Skeletal muscle tissue (tissue), 4 donors: ENCODE data around the gene LRRK1. TPM values are rescaled to one million over a fixed set of nuclear protein-coding genes. Genes with fewer than 3 reads are reported as not detected.

Experiments
- H3K27ac ChIP-seq: one replicate; pipeline ENCODE4 v1.7.0; 2013; ENCODE audit warnings: mild to moderate bottlenecking, low read depth, low read length, inconsistent platforms
- H3K27me3 ChIP-seq, 3 donors: one replicate each; pipeline ENCODE4 v1.7.0; 2013; ENCODE audit warnings: low read length in 3 of 3; ENCODE audit not compliant: control insufficient read depth in 3 of 3, insufficient read depth in 3 of 3
- H3K36me3 ChIP-seq, 3 donors: one replicate each; pipeline ENCODE4 v1.7.0; 2013; ENCODE audit warnings: low read length in 3 of 3; ENCODE audit not compliant: control insufficient read depth in 3 of 3, insufficient read depth in 3 of 3
- H3K4me1 ChIP-seq, 3 donors: one replicate each; pipeline ENCODE4 v1.7.0; 2013; ENCODE audit warnings: low read length in 3 of 3, mild to moderate bottlenecking in 3 of 3; ENCODE audit not compliant: control insufficient read depth in 3 of 3, insufficient read depth in 3 of 3
- H3K4me3 ChIP-seq, 3 donors: one replicate each; pipeline ENCODE4 v1.7.0; 2013; ENCODE audit warnings: low read length in 3 of 3
- H3K9ac ChIP-seq, 3 donors: one replicate each; pipeline ENCODE4 v1.7.0; 2013; ENCODE audit warnings: low read length in 3 of 3, mild to moderate bottlenecking in 3 of 3, moderate library complexity in 2 of 3, low read depth in 1 of 3
- H3K9me3 ChIP-seq, 3 donors: one replicate each; pipeline ENCODE4 v1.7.0; 2013; ENCODE audit warnings: low read length in 3 of 3; ENCODE audit not compliant: control insufficient read depth in 3 of 3
- total RNA-seq: library from RNA; depleted of rRNA; stranded (reverse); fragments of >200 nt; gene quantifications from one replicate; pipeline ENCODE4 v1.2.3, GENCODE V29; 2014
- donor health status: Osteomylitis.

Gene LRRK1
- total RNA-seq, 1 donor from 2014 or later = 3.7 TPM

- no peak overlapping the region for H3K9ac ChIP-seq
- H3K4me1 ChIP-seq = peaks cover 0 to 4% (median 2%) of the 10 kb centered on the region in 3 donors
- no peak overlapping the region for H3K4me3 ChIP-seq
- no peak overlapping the region for H3K27ac ChIP-seq
- H3K27me3 ChIP-seq = no peaks in the 10 kb centered on the region
- no peaks in the 10 kb centered on the region for H3K9me3 ChIP-seq
- no peaks in the 10 kb centered on the region for H3K36me3 ChIP-seq
Observed at GRCh38 chr15:100944244-100944895, 25.2 kb downstream of the LRRK1 start.

DNA sequence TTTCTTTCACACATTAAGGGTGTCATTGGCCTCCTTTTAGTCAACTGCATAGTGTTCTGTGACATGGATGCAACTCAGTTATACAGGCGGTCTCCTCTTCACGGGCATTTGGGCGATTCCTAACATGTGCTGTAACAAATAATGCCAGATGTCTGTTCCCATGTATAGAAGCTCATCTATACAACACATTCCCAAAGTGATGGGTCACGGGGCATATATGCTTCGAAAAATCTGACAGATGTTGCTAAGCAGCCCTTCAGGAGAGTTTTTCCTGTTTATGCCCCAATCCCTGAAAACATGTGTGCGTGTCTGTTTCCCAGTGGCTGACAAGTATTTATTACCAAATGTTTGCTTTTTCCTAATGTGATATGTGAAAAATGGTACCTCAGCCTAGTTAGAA lies 25.8 kb downstream of the LRRK1 start:
- no peak overlapping the region for H3K4me3 ChIP-seq
- no peaks in the 10 kb centered on the region for H3K27me3 ChIP-seq
- H3K4me1 ChIP-seq = peaks cover 0 to 4% (median 2%) of the 10 kb centered on the region in 3 donors
- H3K27ac ChIP-seq = no peak overlapping the region
- H3K36me3 ChIP-seq = no peaks in the 10 kb centered on the region
- H3K9ac ChIP-seq = no peak overlapping the region
- H3K9me3 ChIP-seq = no peaks in the 10 kb centered on the region

GRCh38 chr15:100947760-100948429 lies 28.7 kb downstream of the LRRK1 start:
- no peaks in the 10 kb centered on the region for H3K36me3 ChIP-seq
- H3K9me3 ChIP-seq = no peaks in the 10 kb centered on the region
- H3K9ac ChIP-seq = no peak overlapping the region
- no peak overlapping the region for H3K4me3 ChIP-seq
- peaks cover 0 to 2% (median 0%) of the 10 kb centered on the region in 3 donors for H3K4me1 ChIP-seq
- H3K27me3 ChIP-seq = no peaks in the 10 kb centered on the region
- H3K27ac ChIP-seq = no peak overlapping the region

DNA sequence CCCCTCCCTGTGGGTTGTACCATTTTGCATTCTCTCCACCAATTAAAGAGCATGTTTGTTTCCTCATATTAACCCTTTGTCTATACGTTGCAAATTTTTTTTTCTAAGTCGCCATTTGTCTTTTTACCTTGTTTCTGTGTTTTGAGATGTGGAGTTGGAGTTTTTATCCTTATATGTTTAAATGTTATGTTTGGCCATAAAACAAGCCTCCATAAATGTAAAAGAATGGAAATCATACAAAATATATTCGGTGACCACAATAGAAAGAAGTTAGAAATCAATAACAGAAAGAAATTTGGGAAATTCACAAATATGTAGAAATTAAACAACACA lies 29.2 kb downstream of the LRRK1 start:
- no peaks in the 10 kb centered on the region for H3K4me1 ChIP-seq
- no peak overlapping the region for H3K4me3 ChIP-seq
- H3K9me3 ChIP-seq = no peaks in the 10 kb centered on the region
- H3K27ac ChIP-seq = no peak overlapping the region
- no peaks in the 10 kb centered on the region for H3K36me3 ChIP-seq
- H3K9ac ChIP-seq = no peak overlapping the region
- H3K27me3 ChIP-seq = no peaks in the 10 kb centered on the region

DNA sequence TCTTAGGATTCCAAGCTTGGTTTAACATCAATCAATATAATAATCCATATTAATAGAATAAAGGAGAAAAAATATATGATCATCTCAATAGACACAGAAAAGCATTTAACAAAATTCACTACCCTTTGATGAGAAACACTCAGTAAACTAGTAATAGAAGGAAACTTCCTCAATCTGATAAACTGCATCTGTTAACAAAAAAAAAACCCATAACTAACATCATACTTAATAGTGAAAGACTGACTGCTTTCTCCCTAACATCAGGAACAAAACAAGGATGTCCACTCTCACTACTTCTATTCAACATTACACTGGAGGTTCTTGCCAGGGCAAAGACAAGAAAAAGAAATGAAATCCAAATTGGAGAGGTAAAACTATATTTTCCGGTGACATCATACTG lies 30.5 kb downstream of the LRRK1 start:
- Histone ChIP-seq H3K27me3 (no peaks in the 10 kb centered on the region), H3K27ac (no peak overlapping the region), H3K4me1 (no peaks in the 10 kb centered on the region), H3K9me3 (no peaks in the 10 kb centered on the region), H3K9ac (no peak overlapping the region), H3K36me3 (no peaks in the 10 kb centered on the region), H3K4me3 (no peak overlapping the region)

DNA sequence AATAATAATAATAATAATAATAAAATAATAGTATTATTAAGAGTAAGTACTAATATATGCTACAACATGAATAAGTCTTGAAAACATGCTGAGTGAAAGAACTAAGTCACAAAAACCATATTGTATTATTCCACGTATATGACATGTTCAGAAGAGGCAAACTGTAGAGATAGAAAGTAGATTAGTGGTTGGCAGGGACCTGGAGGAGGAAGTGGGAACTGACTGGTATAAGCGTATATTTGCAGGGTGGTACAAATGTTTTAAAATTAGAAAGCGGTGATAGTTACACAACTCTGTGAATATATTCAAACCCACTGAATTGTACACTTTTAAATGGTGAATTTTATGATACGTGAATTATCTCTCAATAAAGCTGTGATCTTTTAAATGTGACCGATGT lies 32.8 kb downstream of the LRRK1 start:
- no peaks in the 10 kb centered on the region for H3K27me3 ChIP-seq
- no peak overlapping the region for H3K9ac ChIP-seq
- no peaks in the 10 kb centered on the region for H3K4me1 ChIP-seq
- H3K4me3 ChIP-seq = no peak overlapping the region
- no peaks in the 10 kb centered on the region for H3K9me3 ChIP-seq
- H3K27ac ChIP-seq = no peak overlapping the region
- H3K36me3 ChIP-seq = no peaks in the 10 kb centered on the region

- H3K9me3 ChIP-seq = no peaks in the 10 kb centered on the region
- no peak overlapping the region for H3K9ac ChIP-seq
- no peak overlapping the region for H3K27ac ChIP-seq
- no peaks in the 10 kb centered on the region for H3K27me3 ChIP-seq
- no peaks in the 10 kb centered on the region for H3K36me3 ChIP-seq
- no peaks in the 10 kb centered on the region for H3K4me1 ChIP-seq
- H3K4me3 ChIP-seq = no peak overlapping the region
Observed at GRCh38 chr15:100952566-100952965, 33.4 kb downstream of the LRRK1 start.

DNA sequence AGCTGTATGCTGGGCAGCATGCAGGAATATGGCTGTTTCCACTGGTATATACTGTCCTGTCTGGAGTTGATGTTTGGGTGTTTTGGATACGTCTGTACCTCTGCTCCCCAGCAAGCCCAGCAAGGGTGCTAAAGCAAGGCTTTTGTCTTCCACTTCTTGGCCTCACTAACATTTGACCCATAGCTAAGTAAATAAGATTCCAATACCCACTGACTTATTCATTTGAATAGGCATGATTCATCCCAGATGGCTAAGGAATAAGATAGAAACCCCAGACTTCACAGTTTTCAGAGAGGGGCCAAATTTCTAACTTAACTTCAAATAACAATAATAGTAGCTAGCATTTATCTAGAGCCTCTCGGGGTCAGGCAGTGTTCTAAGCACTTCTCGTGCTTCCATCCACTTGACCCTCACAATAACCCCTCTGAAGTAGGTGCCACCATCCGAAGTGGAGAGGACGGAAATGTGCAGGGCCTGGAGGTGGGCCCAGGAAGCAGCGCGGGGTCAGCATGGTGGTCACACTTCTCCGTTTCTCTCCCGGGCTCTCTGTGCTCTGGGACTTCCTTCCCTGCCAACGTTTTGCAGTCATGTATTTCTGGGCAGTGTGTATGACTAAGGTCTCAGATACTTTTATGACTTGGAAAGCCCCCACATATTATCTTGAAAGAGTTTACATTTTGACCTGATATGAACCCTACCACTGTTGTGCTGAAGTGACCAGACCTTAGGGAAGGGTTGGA lies 39.3 kb downstream of the LRRK1 start:
- Histone ChIP-seq H3K9me3 (no peaks in the 10 kb centered on the region), H3K4me3 (no peak overlapping the region), H3K27me3 (no peaks in the 10 kb centered on the region), H3K27ac (peak overlapping the region; percentile 51), H3K9ac (no peak overlapping the region), H3K36me3 (no peaks in the 10 kb centered on the region), H3K4me1 (no peaks in the 10 kb centered on the region)

DNA sequence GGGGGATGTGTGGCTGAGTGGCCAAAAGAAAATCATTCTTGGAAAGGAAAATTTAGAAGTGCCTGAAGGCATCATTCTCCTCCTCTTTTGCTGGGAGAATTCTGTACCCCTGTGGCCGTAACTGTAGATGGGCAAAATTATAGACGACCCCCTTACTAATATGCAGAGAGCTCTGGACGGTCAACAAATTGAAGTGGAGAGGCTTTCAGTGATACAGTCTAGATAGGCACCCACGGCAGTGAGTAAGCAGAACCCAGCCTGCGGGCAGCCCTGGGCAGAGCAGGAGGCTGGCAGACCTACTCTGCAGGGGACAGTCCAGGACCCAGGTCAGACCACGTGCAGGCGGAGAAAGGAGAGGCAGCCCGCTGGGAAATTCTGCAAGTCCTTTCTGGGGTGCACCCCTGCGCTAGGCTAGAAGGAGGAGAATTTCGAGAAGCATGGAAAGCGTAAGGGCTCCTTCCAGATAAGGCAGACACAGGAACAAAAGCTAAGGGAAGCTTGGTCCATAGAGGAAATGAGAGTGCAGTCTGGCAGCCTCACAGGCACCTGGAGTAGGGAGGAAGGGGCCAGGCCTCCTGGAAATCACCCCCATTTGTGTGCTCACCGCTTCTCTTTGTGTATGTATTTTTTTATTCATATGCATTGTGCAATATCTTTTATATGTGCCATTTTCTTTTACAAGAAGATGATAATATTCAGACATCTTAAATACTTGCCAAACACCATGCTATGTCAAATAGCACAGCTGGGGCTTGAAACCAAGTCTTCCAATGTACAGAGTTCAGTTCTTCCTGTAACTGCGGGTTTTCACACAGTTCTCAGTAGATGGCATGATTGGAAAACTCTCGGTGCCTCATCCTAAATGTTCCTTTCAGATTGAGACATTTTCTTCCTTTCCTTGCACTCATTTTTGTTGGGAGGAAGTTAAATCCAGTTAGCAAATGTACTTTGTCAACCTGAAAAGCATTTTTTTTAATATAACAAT lies 40.2 kb downstream of the LRRK1 start:
- H3K4me1 ChIP-seq = no peaks in the 10 kb centered on the region
- no peaks in the 10 kb centered on the region for H3K36me3 ChIP-seq
- no peaks in the 10 kb centered on the region for H3K27me3 ChIP-seq
- H3K27ac ChIP-seq = peak overlapping the region; percentile 51
- no peak overlapping the region for H3K9ac ChIP-seq
- H3K9me3 ChIP-seq = no peaks in the 10 kb centered on the region
- no peak overlapping the region for H3K4me3 ChIP-seq
